Naive thymus-derived CD8-positive, alpha-beta T cell (primary cell): Measurements from ENCODE around the gene NKAIN4. TPM values are rescaled to one million over a fixed set of nuclear protein-coding genes. Genes with fewer than 3 reads are reported as not detected.

Experiments used
- ATAC-seq, 2 donors: fragments of 150-1000 bp; cut with Tn5 transposase in 1 of 2; sonication (Bioruptor Pico), chemical (Tn5 transposase) in 1 of 2; 1 replicate in 1 of 2; 2 replicates in 1 of 2; pipeline ENCODE4 v1.10.0; 2021; ENCODE audit warnings: mild to moderate bottlenecking in 2 of 2, moderate library complexity in 2 of 2
- POLR2A ChIA-PET: fragments of 350-600 bp; sonication (Branson Sonifier 250); formaldehyde crosslinking; loops from one replicate; lab custom pipeline; 2021; ENCODE audit warnings: antibody characterized with exemption; lab: Charles Lee
- DNase-seq, 10 donors: peaks; one replicate each; pipeline versions ENCODE4 v3.0.0 to v3.0.0-alpha.2; 2020 to 2022
- H3K27ac Mint-ChIP-seq, 10 donors: one replicate each; pipeline ENCODE4 v1.8.0; 2020 to 2022; ENCODE audit warnings: mild to moderate bottlenecking in 10 of 10, mixed read lengths in 10 of 10, moderate library complexity in 4 of 10, inconsistent platforms in 1 of 10
- H3K27me3 Mint-ChIP-seq, 5 donors: one replicate each; pipeline ENCODE4 v1.8.0; 2021 to 2022; ENCODE audit warnings: mixed read lengths in 5 of 5
- H3K36me3 Mint-ChIP-seq, 3 donors: one replicate each; pipeline ENCODE4 v1.8.0; 2020 to 2022; ENCODE audit warnings: mixed read lengths in 3 of 3, mild to moderate bottlenecking in 2 of 3, inconsistent platforms in 1 of 3
- H3K4me1 Mint-ChIP-seq, 4 donors: one replicate each; pipeline ENCODE4 v1.8.0; 2021 to 2022; ENCODE audit warnings: mixed read lengths in 4 of 4
- H3K4me3 Mint-ChIP-seq, 10 donors: one replicate each; pipeline ENCODE4 v1.8.0; 2020 to 2022; ENCODE audit warnings: mild to moderate bottlenecking in 10 of 10, mixed read lengths in 10 of 10, moderate library complexity in 6 of 10, inconsistent platforms in 1 of 10
- H3K9me3 Mint-ChIP-seq, 9 donors: one replicate each; pipeline ENCODE4 v1.8.0; 2020 to 2022; ENCODE audit warnings: mixed read lengths in 9 of 9, mild to moderate bottlenecking in 3 of 9, inconsistent platforms in 1 of 9, moderate library complexity in 1 of 9
- polyA plus RNA-seq, 3 donors: library from polyadenylated mRNA; unstranded; fragments of 300-500 nt; fragmentation: Illumina TruSeq; gene quantifications; one replicate each; pipeline ENCODE4 v1.2.3, GENCODE V29; 2021
- total RNA-seq, 8 experiments: library from RNA in 2 of 8; stranded (reverse) in 2 of 8; gene quantifications; one replicate each; pipeline ENCODE4 v1.2.3 and lab custom pipeline; 2021 to 2026

NKAIN4 gene
- total RNA-seq = not detected
- not detected for polyA plus RNA-seq
- total RNA-seq (lab: John Stamatoyannopoulos, UW) = 0 reads per million in 6 experiments

GRCh38 chr20:63254232-63254605 is at the start of gene NKAIN4:
TSS of gene NKAIN4 (minus strand) at chr20:63254463. CDS start at chr20:63254450, 13 bp downstream.
- H3K4me3 Mint-ChIP-seq = peak within 1 kb of the TSS; percentile 48 to 79 (median 62)
- H3K27me3 Mint-ChIP-seq = peaks cover 21 to 68% (median 37%) of the 10 kb centered on the region in 5 donors

DNA sequence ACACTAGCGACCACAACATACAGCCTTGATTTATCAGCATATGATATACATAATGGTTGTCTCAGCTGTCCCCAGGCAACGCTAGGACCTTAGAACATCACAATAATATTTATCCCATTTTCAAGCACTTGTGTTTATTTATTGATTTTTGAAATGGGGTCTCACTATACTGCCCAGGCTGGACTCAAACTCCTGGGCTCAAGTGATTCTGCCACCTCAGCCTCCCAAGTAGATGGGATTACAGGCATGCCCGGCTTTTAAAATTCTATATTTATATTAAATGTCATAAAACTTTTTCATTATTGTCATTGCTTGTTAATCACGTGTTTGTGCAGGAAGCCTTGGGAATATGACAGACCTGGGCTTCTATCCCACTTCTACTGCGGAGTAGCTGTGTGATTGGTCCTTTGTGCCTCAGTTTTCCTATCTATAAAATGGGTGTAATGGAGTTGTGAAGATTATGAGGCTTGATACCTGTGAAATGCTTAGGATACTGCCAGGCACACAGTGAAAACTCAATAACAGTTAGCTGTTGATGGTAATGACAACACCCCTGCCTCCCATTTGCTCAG is 48.9 kb upstream of the NKAIN4 start:
- H3K27ac Mint-ChIP-seq = no peak overlapping the region
- H3K27me3 Mint-ChIP-seq = peaks cover 15 to 44% (median 25%) of the 10 kb centered on the region in 5 donors
- H3K4me1 Mint-ChIP-seq = peaks cover 0 to 3% (median 0%) of the 10 kb centered on the region in 4 donors
- DNase-seq (no peak), ATAC-seq (no peak)
- POLR2A ChIA-PET = no interaction called here
- no peak overlapping the region for H3K4me3 Mint-ChIP-seq
- peaks cover 0 to 17% (median 7%) of the 10 kb centered on the region in 9 donors for H3K9me3 Mint-ChIP-seq
- H3K36me3 Mint-ChIP-seq = peaks cover 0 to 18% (median 2%) of the 10 kb centered on the region in 3 donors

More at GRCh38 chr20:63254232-63254605, at the start of gene NKAIN4:
- ATAC-seq (no peak), DNase-seq (no peak)
- Mint-ChIP-seq H3K27ac (no peak within 1 kb of the TSS), H3K9me3 (no peaks in the 10 kb centered on the region), H3K4me1 (peaks cover 2 to 24% (median 11%) of the 10 kb centered on the region in 4 donors), H3K36me3 (peaks cover 0 to 2% (median 0%) of the 10 kb centered on the region in 3 donors)
- POLR2A ChIA-PET = no interaction called here

DNA sequence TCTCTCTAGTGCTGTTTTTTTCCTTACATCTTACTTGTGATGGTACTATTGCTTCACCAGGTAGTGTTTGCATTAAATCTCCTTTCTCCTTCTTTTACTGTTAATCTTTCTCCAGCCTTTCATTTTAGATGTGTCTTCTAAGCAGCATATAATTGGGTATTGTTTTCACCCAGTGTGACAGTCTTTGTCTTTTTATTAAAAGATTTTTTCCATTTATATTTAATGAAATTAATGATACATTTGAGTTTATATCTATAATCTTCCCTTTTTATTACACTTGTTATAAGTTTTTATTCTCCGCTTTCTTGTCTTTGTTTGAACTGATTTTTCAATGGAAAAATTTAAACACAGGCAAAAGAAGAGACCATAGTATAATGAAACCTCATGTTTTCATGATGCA is 47.4 kb upstream of the NKAIN4 start:
- no peak overlapping the region for H3K27ac Mint-ChIP-seq
- peaks cover 0 to 17% (median 7%) of the 10 kb centered on the region in 9 donors for H3K9me3 Mint-ChIP-seq
- POLR2A ChIA-PET = no interaction called here
- H3K36me3 Mint-ChIP-seq = peaks cover 0 to 18% (median 2%) of the 10 kb centered on the region in 3 donors
- DNase-seq = no peak
- ATAC-seq = no peak
- peaks cover 0 to 3% (median 0%) of the 10 kb centered on the region in 4 donors for H3K4me1 Mint-ChIP-seq
- peaks cover 15 to 47% (median 25%) of the 10 kb centered on the region in 5 donors for H3K27me3 Mint-ChIP-seq
- no peak overlapping the region for H3K4me3 Mint-ChIP-seq

GRCh38 chr20:63298731-63299312 is 44.6 kb upstream of the NKAIN4 start:
- H3K27ac Mint-ChIP-seq = no peak overlapping the region
- H3K4me3 Mint-ChIP-seq = no peak overlapping the region
- H3K27me3 Mint-ChIP-seq = peaks cover 14 to 48% (median 27%) of the 10 kb centered on the region in 5 donors
- peaks cover 0 to 17% (median 7%) of the 10 kb centered on the region in 9 donors for H3K9me3 Mint-ChIP-seq
- POLR2A ChIA-PET = no interaction called here
- DNase-seq (no peak), ATAC-seq (no peak)
- peaks cover 0 to 18% (median 2%) of the 10 kb centered on the region in 3 donors for H3K36me3 Mint-ChIP-seq
- H3K4me1 Mint-ChIP-seq = peaks cover 6 to 15% (median 10%) of the 10 kb centered on the region in 4 donors

GRCh38 chr20:63297796-63298572 is 43.7 kb upstream of the NKAIN4 start:
- ATAC-seq (no peak), DNase-seq (no peak)
- H3K27me3 Mint-ChIP-seq = peaks cover 14 to 46% (median 27%) of the 10 kb centered on the region in 5 donors
- H3K4me1 Mint-ChIP-seq = peaks cover 6 to 15% (median 10%) of the 10 kb centered on the region in 4 donors
- H3K4me3 Mint-ChIP-seq = no peak overlapping the region
- peaks cover 0 to 18% (median 2%) of the 10 kb centered on the region in 3 donors for H3K36me3 Mint-ChIP-seq
- peaks cover 0 to 17% (median 7%) of the 10 kb centered on the region in 9 donors for H3K9me3 Mint-ChIP-seq
- POLR2A ChIA-PET = no interaction called here
- H3K27ac Mint-ChIP-seq = peak overlapping the region in 1 of 10 donors; percentile 27

- H3K27me3 Mint-ChIP-seq = peaks cover 13 to 40% (median 23%) of the 10 kb centered on the region in 5 donors
- H3K9me3 Mint-ChIP-seq = peaks cover 0 to 11% (median 6%) of the 10 kb centered on the region in 9 donors
- POLR2A ChIA-PET = no interaction called here
- H3K4me1 Mint-ChIP-seq = peaks cover 6 to 15% (median 10%) of the 10 kb centered on the region in 4 donors
- ATAC-seq (no peak), DNase-seq (no peak)
- peaks cover 0 to 13% (median 2%) of the 10 kb centered on the region in 3 donors for H3K36me3 Mint-ChIP-seq
- no peak overlapping the region for H3K27ac Mint-ChIP-seq
- no peak overlapping the region for H3K4me3 Mint-ChIP-seq
These were observed 43.1 kb upstream of the NKAIN4 start for GRCh38 chr20:63297371-63297781.

- POLR2A ChIA-PET = no interaction called here
- H3K27me3 Mint-ChIP-seq = peaks cover 13 to 38% (median 23%) of the 10 kb centered on the region in 5 donors
- H3K4me3 Mint-ChIP-seq = no peak overlapping the region
- peaks cover 0 to 8% (median 5%) of the 10 kb centered on the region in 9 donors for H3K9me3 Mint-ChIP-seq
- peaks cover 0 to 9% (median 2%) of the 10 kb centered on the region in 3 donors for H3K36me3 Mint-ChIP-seq
- H3K27ac Mint-ChIP-seq = peak overlapping the region in 1 of 10 donors; percentile 55
- H3K4me1 Mint-ChIP-seq = peaks cover 6 to 16% (median 11%) of the 10 kb centered on the region in 4 donors
- ATAC-seq (no peak), DNase-seq (no peak)
These were observed 42.5 kb upstream of the NKAIN4 start for GRCh38 chr20:63296531-63297299.

- DNase-seq (no peak), ATAC-seq (peak; percentile 19 to 42)
- H3K9me3 Mint-ChIP-seq = peaks cover 0 to 3% (median 0%) of the 10 kb centered on the region in 9 donors
- peak overlapping the region in 1 of 10 donors; percentile 59 for H3K27ac Mint-ChIP-seq
- H3K27me3 Mint-ChIP-seq = peaks cover 11 to 33% (median 18%) of the 10 kb centered on the region in 5 donors
- peaks cover 0 to 4% (median 2%) of the 10 kb centered on the region in 3 donors for H3K36me3 Mint-ChIP-seq
- POLR2A ChIA-PET = no interaction called here
- peaks cover 6 to 20% (median 11%) of the 10 kb centered on the region in 4 donors for H3K4me1 Mint-ChIP-seq
- peak overlapping the region in 6 of 10 donors; percentile 23 to 59 (median 40) for H3K4me3 Mint-ChIP-seq
These were observed 41.6 kb upstream of the NKAIN4 start for GRCh38 chr20:63295846-63296245.

DNA sequence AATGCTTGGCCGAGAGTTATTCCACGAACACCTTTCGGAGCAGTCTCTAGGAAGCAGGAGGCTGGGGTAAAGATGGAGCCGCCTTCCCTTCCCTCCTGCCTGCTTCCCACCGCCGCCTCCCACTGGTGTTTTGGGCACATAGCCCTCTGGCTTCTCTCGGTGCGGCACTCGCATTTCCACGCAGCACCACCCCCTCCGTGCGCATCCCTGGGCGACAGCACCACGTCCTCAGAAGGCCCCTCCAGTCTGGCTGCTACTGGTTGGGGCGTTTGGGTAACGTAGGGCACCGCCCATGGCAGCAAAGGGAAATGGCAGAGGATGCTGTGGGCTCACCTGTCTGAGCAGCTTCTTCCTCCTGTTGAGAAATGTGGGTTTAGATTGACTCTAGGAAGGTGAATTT is 41.2 kb upstream of the NKAIN4 start:
- ATAC-seq (peak; percentile 62 to 84), DNase-seq (peak in 4 of 10 donors; percentile 30 to 43 (median 39))
- peaks cover 0 to 4% (median 2%) of the 10 kb centered on the region in 3 donors for H3K36me3 Mint-ChIP-seq
- H3K27me3 Mint-ChIP-seq = peaks cover 11 to 29% (median 16%) of the 10 kb centered on the region in 5 donors
- no peaks in the 10 kb centered on the region for H3K9me3 Mint-ChIP-seq
- H3K4me1 Mint-ChIP-seq = peaks cover 6 to 20% (median 11%) of the 10 kb centered on the region in 4 donors
- POLR2A ChIA-PET = no interaction called here
- H3K27ac Mint-ChIP-seq = peak overlapping the region in 3 of 10 donors; percentile 59 to 69 (median 63)
- peak overlapping the region in 7 of 10 donors; percentile 7 to 59 (median 40) for H3K4me3 Mint-ChIP-seq

GRCh38 chr20:63295018-63295417 is 40.8 kb upstream of the NKAIN4 start:
- peaks cover 8 to 28% (median 14%) of the 10 kb centered on the region in 5 donors for H3K27me3 Mint-ChIP-seq
- POLR2A ChIA-PET = no interaction called here
- peak overlapping the region in 2 of 10 donors; percentile 54 to 59 for H3K4me3 Mint-ChIP-seq
- no peaks in the 10 kb centered on the region for H3K9me3 Mint-ChIP-seq
- H3K4me1 Mint-ChIP-seq = peaks cover 6 to 20% (median 11%) of the 10 kb centered on the region in 4 donors
- peaks cover 0 to 4% (median 2%) of the 10 kb centered on the region in 3 donors for H3K36me3 Mint-ChIP-seq
- ATAC-seq (no peak), DNase-seq (no peak)
- peak overlapping the region in 2 of 10 donors; percentile 59 to 69 for H3K27ac Mint-ChIP-seq

GRCh38 chr20:63294536-63294900 is 40.3 kb upstream of the NKAIN4 start:
- Mint-ChIP-seq H3K4me1 (peaks cover 6 to 20% (median 11%) of the 10 kb centered on the region in 4 donors), H3K4me3 (peak overlapping the region in 1 of 10 donors; percentile 54), H3K27me3 (peaks cover 8 to 28% (median 13%) of the 10 kb centered on the region in 5 donors), H3K27ac (no peak overlapping the region), H3K9me3 (no peaks in the 10 kb centered on the region), H3K36me3 (peaks cover 0 to 4% (median 2%) of the 10 kb centered on the region in 3 donors)
- DNase-seq (no peak), ATAC-seq (no peak)
- POLR2A ChIA-PET = no interaction called here
